Liver (tissue), 9 donors: ENCODE measurements around the gene FAM13B. TPM values are rescaled to one million over a fixed set of nuclear protein-coding genes. Genes with fewer than 3 reads are reported as not detected.

Experiments used
- DNase-seq: peaks from one replicate; pipeline ENCODE4 v3.0.0-alpha.2; 2017; ENCODE audit warnings: low spot score
- H3K27ac ChIP-seq, 2 donors: one replicate each; pipeline ENCODE4 v1.7.0; 2013; ENCODE audit warnings: inconsistent platforms in 2 of 2, low read length in 2 of 2, control low read depth in 1 of 2, low read depth in 1 of 2, mild to moderate bottlenecking in 1 of 2
- H3K27me3 ChIP-seq, 4 donors: one replicate each; pipeline versions ENCODE4 v1.6.1 to v1.7.0; 2013; ENCODE audit warnings: low read length in 3 of 4, inconsistent platforms in 1 of 4, mild to moderate bottlenecking in 1 of 4, moderate library complexity in 1 of 4; ENCODE audit not compliant: control insufficient read depth in 4 of 4, insufficient read depth in 4 of 4
- H3K36me3 ChIP-seq, 4 donors: one replicate each; pipeline versions ENCODE4 v1.6.1 to v1.7.0; 2013; ENCODE audit warnings: low read length in 3 of 4, mild to moderate bottlenecking in 3 of 4, low read depth in 1 of 4, moderate library complexity in 1 of 4; ENCODE audit not compliant: control insufficient read depth in 4 of 4, insufficient read depth in 3 of 4
- H3K4me1 ChIP-seq, 4 donors: one replicate each; pipeline versions ENCODE4 v1.6.1 to v1.7.0; 2013; ENCODE audit warnings: low read length in 3 of 4, mild to moderate bottlenecking in 3 of 4, moderate library complexity in 1 of 4; ENCODE audit not compliant: control insufficient read depth in 4 of 4, insufficient read depth in 4 of 4
- H3K4me3 ChIP-seq, 3 donors: one replicate each; pipeline versions ENCODE4 v1.6.1 to v1.7.0; 2013; ENCODE audit warnings: low read length in 3 of 3, control low read depth in 1 of 3, low read depth in 1 of 3, mild to moderate bottlenecking in 1 of 3
- H3K9ac ChIP-seq, 2 donors: one replicate each; pipeline ENCODE4 v1.7.0; 2013; ENCODE audit warnings: low read length in 2 of 2, mild to moderate bottlenecking in 2 of 2, moderate library complexity in 2 of 2, control low read depth in 1 of 2, low read depth in 1 of 2
- H3K9me3 ChIP-seq, 4 donors: one replicate each; pipeline versions ENCODE4 v1.6.1 to v1.7.0; 2013; ENCODE audit warnings: low read length in 3 of 4; ENCODE audit not compliant: control insufficient read depth in 4 of 4
- EGR1 ChIP-seq, 2 donors: IDR thresholded peaks; 2 replicates each; pipeline ENCODE4 v1.6.1; 2016 to 2018; ENCODE audit warnings: antibody characterized with exemption in 2 of 2, low read depth in 2 of 2
- FOXA1 ChIP-seq: IDR thresholded peaks from 2 replicates; pipeline ENCODE4 v1.6.1; 2016; ENCODE audit warnings: antibody characterized with exemption
- FOXA2 ChIP-seq: IDR thresholded peaks from 2 replicates; pipeline ENCODE4 v1.6.1; 2016; ENCODE audit warnings: antibody characterized with exemption
- GABPA ChIP-seq, 2 donors: IDR thresholded peaks in 1 of 2; conservative IDR thresholded peaks in 1 of 2; 2 replicates each; pipeline ENCODE4 v1.6.1; 2016; ENCODE audit warnings: antibody characterized with exemption in 2 of 2, mild to moderate bottlenecking in 1 of 2, moderate library complexity in 1 of 2
- HNF4A ChIP-seq, 2 donors: conservative IDR thresholded peaks; 2 replicates each; pipeline ENCODE4 v1.6.1; 2016; ENCODE audit warnings: antibody characterized with exemption in 2 of 2, mild to moderate bottlenecking in 2 of 2
- HNF4G ChIP-seq: IDR thresholded peaks from 2 replicates; pipeline ENCODE4 v1.6.1; 2016; ENCODE audit warnings: antibody characterized with exemption
- JUND ChIP-seq, 2 donors: IDR thresholded peaks; 2 replicates each; pipeline ENCODE4 v1.6.1; 2016; ENCODE audit warnings: antibody characterized with exemption in 2 of 2
- NR2F2 ChIP-seq: IDR thresholded peaks from 2 replicates; pipeline ENCODE4 v1.6.1; 2016; ENCODE audit warnings: antibody characterized with exemption
- RAD21 ChIP-seq, 2 donors: IDR thresholded peaks; 2 replicates each; pipeline ENCODE4 v1.6.1; 2016; ENCODE audit warnings: antibody characterized with exemption in 2 of 2, mild to moderate bottlenecking in 2 of 2
- RXRA ChIP-seq, 2 donors: IDR thresholded peaks; 2 replicates each; pipeline ENCODE4 v1.6.1; 2017 to 2018; ENCODE audit warnings: antibody characterized with exemption in 2 of 2, mild to moderate bottlenecking in 1 of 2
- SP1 ChIP-seq: IDR thresholded peaks from 2 replicates; pipeline ENCODE4 v1.6.1; 2018; ENCODE audit warnings: antibody characterized with exemption, mild to moderate bottlenecking
- YY1 ChIP-seq: IDR thresholded peaks from 2 replicates; pipeline ENCODE4 v1.6.1; 2016; ENCODE audit warnings: antibody characterized with exemption, mild to moderate bottlenecking
- WGBS: extraction: QIAGEN DNeasy Blood & Tissue Kit; methylation state at CpG from one replicate; pipeline ENCODE4 v1.1.7; 2013; 5-methylcytosine and 5-hydroxymethylcytosine counted together
- polyA plus RNA-seq, 2 donors: library from polyadenylated mRNA; stranded (reverse) in 1 of 2; unstranded in 1 of 2; fragments of 200-250 nt in 1 of 2; fragments of >200 nt in 1 of 2; fragmentation: Nextera tagmentation in 1 of 2; extraction: Ambion mirVana in 1 of 2; gene quantifications; one replicate each; pipeline versions ENCODE4 v1.2.1 to v1.2.3, GENCODE V29; 2013 to 2015
- total RNA-seq, 2 donors: library from RNA; depleted of rRNA; stranded (reverse); fragments of >200 nt; gene quantifications; one replicate each; pipeline ENCODE4 v1.2.3, GENCODE V29; 2014
- TF ChIP-seq, protein P1 (sequence below): IDR thresholded peaks from 2 replicates; pipeline ENCODE4 v1.6.1; 2016; ENCODE audit warnings: antibody characterized with exemption
- TF ChIP-seq, protein P2 (sequence below): IDR thresholded peaks from 2 replicates; pipeline ENCODE4 v1.6.1; 2016; ENCODE audit warnings: antibody characterized with exemption
- TF ChIP-seq, protein P3 (sequence below): fragments of 150-350 bp; IDR thresholded peaks from 2 replicates; pipeline ENCODE4 v1.5.1; 2017; ENCODE audit warnings: improper control_type of control experiment, low read depth, low read length; ENCODE audit not compliant: missing input control
- donor health status: healthy.
- donor health status: healthy.
- donor health status: healthy.
- donor health status: healthy.
- donor health status: healthy.

Gene FAM13B
- total and polyA plus RNA-seq, 4 donors: 4.3 to 19.0 (median 10.8) TPM

DNA sequence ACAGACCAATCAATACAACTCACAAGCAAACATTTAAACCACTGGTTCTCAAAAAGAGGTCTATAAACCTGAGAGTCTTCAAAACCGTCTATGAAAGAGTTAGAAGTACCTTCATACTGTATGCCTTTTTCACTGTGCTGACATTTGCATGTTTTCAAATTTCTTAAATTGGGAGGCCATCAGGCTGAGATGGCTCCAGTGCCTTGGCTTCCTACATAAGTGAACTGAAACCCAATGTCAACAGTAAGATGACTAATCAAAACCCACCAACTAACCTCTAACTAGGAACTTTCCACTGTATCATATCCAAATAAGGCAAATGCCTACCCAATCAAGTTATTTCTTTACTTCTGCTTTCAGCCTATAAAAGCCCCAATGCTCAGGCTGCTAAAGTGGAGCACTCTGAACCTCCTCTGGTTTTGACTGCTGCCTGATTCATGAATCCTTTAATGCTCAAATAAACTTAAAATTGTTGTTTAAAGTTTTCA lies 35.1 kb downstream of the FAM13B start:
- H3K4me1 ChIP-seq: peaks cover 0 to 3% (median 0%) of the 10 kb centered on the region in 4 donors

DNA sequence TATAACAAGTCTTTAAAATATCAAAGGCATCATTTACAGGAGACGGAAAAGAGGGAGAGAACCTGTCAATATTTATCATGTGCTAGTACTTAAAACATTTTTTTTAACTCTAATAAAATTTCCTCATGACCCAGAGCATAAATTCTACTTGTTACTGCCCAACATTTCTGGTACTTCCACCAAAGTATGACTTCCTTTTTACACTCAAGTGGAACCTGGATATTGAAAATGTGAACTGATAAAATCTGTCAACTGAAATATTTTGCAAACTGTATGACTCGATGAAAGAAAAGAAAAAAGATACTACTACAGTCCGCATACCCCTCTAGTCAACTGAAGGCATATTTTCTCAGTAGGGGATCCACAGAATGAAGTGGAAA lies 37.1 kb downstream of the FAM13B start:
- DNase-seq: no peak
- H3K4me1 ChIP-seq: peaks cover 0 to 3% (median 0%) of the 10 kb centered on the region in 4 donors

More for the DNA sequence above, 35.1 kb downstream of the FAM13B start:
- Histone ChIP-seq H3K4me3 (no peak overlapping the region), H3K27me3 (no peaks in the 10 kb centered on the region), H3K27ac (no peak overlapping the region), H3K36me3 (peaks cover 0 to 3% (median 0%) of the 10 kb centered on the region in 4 donors), H3K9me3 (no peaks in the 10 kb centered on the region), H3K9ac (no peak overlapping the region)
- TF ChIP-seq, protein P1, sequence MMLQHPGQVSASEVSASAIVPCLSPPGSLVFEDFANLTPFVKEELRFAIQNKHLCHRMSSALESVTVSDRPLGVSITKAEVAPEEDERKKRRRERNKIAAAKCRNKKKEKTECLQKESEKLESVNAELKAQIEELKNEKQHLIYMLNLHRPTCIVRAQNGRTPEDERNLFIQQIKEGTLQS: no peak
- TF ChIP-seq YY1: no peak
- no peak for TF ChIP-seq GABPA (IDR thresholded peaks at IDR 0.05 in 1 of 2, conservative IDR thresholded peaks at IDR 0.05 in 1 of 2)
- no peak for TF ChIP-seq NR2F2
- TF ChIP-seq, protein P2, sequence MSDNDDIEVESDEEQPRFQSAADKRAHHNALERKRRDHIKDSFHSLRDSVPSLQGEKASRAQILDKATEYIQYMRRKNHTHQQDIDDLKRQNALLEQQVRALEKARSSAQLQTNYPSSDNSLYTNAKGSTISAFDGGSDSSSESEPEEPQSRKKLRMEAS: no peak
- 93% methylated on average over 1 of the region's 1 CpG for WGBS
- no peak for DNase-seq

DNA sequence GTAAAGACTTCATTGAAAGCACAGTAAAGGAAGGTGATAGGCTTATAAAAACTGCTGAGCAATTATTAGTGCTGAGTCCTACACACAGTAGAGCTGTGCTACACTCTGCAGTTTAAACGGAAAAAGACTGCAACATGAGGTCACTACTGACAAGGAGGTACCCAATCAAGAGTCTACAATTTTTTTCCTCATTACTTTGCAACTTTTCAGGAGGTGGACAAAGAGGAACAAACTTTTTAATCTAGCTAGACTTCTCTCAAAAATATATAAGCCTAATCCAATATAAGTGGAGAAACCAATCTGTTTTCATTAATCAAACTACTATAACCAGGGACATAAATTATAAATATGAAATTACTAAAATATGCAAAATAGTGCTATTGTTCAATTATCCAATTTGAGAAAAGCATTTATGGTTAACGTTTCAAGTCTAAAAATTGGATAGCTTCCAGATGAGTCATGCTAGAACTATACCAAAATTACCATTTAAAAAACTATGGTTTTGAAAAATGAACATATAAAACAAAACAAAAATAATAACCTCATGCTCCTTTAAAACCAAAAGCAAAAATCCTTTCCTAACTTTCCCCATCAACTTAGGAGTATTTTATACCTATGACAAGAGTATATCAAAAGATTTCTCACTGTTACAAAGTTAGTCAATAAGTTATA lies 37.7 kb downstream of the FAM13B start:
- WGBS: 59% methylated on average over 2 of the region's 2 CpGs
- DNase-seq: no peak
- Histone ChIP-seq H3K4me3 (no peak overlapping the region), H3K9me3 (no peaks in the 10 kb centered on the region), H3K9ac (no peak overlapping the region), H3K27me3 (no peaks in the 10 kb centered on the region), H3K36me3 (peaks cover 0 to 3% (median 0%) of the 10 kb centered on the region in 4 donors), H3K27ac (no peak overlapping the region), H3K4me1 (peaks cover 0 to 1% (median 0%) of the 10 kb centered on the region in 4 donors)
- TF ChIP-seq RAD21 (IDR thresholded peaks at IDR 0.05): no peak
- TF ChIP-seq HNF4G: no peak
- TF ChIP-seq, protein P3, sequence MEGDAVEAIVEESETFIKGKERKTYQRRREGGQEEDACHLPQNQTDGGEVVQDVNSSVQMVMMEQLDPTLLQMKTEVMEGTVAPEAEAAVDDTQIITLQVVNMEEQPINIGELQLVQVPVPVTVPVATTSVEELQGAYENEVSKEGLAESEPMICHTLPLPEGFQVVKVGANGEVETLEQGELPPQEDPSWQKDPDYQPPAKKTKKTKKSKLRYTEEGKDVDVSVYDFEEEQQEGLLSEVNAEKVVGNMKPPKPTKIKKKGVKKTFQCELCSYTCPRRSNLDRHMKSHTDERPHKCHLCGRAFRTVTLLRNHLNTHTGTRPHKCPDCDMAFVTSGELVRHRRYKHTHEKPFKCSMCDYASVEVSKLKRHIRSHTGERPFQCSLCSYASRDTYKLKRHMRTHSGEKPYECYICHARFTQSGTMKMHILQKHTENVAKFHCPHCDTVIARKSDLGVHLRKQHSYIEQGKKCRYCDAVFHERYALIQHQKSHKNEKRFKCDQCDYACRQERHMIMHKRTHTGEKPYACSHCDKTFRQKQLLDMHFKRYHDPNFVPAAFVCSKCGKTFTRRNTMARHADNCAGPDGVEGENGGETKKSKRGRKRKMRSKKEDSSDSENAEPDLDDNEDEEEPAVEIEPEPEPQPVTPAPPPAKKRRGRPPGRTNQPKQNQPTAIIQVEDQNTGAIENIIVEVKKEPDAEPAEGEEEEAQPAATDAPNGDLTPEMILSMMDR: no peak
- no peak for TF ChIP-seq FOXA1
- TF ChIP-seq GABPA (IDR thresholded peaks at IDR 0.05 in 1 of 2, conservative IDR thresholded peaks at IDR 0.05 in 1 of 2): no peak

More for the DNA sequence above, 37.1 kb downstream of the FAM13B start:
- 80% methylated on average over 3 of the region's 3 CpGs for WGBS
- H3K27ac ChIP-seq: no peak overlapping the region
- peaks cover 0 to 3% (median 0%) of the 10 kb centered on the region in 4 donors for H3K36me3 ChIP-seq
- TF ChIP-seq EGR1 (IDR thresholded peaks at IDR 0.05; ENCODE audit: low read depth in 2 of 2): no peak
- no peak for TF ChIP-seq SP1
- no peak for TF ChIP-seq NR2F2
- TF ChIP-seq FOXA2: no peak
- TF ChIP-seq YY1: no peak
- no peak for TF ChIP-seq JUND (IDR thresholded peaks at IDR 0.05)
- TF ChIP-seq, protein P2: no peak
- TF ChIP-seq RXRA (IDR thresholded peaks at IDR 0.05): no peak
- no peak for TF ChIP-seq HNF4G
- no peak for TF ChIP-seq HNF4A (conservative IDR thresholded peaks at IDR 0.05)
- TF ChIP-seq, protein P3: no peak
- TF ChIP-seq GABPA (IDR thresholded peaks at IDR 0.05 in 1 of 2, conservative IDR thresholded peaks at IDR 0.05 in 1 of 2): no peak
- TF ChIP-seq FOXA1: no peak
- H3K27me3 ChIP-seq: no peaks in the 10 kb centered on the region
- no peak overlapping the region for H3K9ac ChIP-seq
- H3K9me3 ChIP-seq: no peaks in the 10 kb centered on the region
- no peak overlapping the region for H3K4me3 ChIP-seq
